ENCODE measurements around the gene ITM2C.

DNA sequence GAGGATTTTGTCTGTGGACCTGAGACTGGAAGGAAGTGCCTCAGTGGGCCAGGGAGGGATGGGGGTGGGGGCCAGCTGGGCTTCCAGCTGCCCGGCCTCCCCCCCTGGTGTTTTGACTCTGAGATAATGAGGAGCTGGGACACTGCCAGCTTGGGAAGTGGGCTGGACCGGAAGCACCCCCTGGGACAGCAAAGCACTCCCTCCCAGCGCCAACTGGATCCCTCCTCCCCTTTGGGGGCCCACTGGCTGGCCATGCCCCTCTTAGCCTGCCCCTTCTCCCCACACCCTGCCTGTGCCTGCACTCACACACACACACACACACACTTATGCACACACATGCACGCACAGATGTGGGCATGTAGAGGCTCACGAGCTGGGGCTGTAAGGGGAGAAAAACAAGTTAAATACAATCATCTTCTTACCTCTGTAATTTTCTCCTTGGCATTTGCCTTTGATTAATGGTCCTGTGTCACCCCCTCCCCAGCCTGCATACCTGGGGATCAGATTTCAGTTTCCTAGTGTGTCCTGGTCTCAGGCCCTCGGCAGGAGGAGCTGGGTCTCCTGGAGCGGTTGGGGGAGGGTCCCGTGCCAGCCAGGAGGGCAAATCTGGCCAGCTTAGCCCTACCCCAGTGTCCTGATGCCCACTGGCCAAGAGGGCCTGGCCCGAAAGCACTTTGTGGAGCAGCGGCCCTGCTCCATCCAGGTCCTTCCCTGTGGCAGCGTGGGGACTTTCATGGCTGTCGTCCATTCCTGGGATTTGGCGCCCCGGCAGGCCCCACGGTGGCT is 3.6 kb downstream of the ITM2C start:
- TF ChIP-seq EZH2 (IDR thresholded peaks at IDR 0.05), result no peak
- TF ChIP-seq POLR2AphosphoS5 (IDR thresholded peaks at IDR 0.05; ENCODE audit: borderline replicate concordance, low read depth, low read length), result peak; percentile 84

All from SK-N-MC (cell line).